Measurements from ENCODE around the gene FBXL4.

The FBXL4 gene

DNA sequence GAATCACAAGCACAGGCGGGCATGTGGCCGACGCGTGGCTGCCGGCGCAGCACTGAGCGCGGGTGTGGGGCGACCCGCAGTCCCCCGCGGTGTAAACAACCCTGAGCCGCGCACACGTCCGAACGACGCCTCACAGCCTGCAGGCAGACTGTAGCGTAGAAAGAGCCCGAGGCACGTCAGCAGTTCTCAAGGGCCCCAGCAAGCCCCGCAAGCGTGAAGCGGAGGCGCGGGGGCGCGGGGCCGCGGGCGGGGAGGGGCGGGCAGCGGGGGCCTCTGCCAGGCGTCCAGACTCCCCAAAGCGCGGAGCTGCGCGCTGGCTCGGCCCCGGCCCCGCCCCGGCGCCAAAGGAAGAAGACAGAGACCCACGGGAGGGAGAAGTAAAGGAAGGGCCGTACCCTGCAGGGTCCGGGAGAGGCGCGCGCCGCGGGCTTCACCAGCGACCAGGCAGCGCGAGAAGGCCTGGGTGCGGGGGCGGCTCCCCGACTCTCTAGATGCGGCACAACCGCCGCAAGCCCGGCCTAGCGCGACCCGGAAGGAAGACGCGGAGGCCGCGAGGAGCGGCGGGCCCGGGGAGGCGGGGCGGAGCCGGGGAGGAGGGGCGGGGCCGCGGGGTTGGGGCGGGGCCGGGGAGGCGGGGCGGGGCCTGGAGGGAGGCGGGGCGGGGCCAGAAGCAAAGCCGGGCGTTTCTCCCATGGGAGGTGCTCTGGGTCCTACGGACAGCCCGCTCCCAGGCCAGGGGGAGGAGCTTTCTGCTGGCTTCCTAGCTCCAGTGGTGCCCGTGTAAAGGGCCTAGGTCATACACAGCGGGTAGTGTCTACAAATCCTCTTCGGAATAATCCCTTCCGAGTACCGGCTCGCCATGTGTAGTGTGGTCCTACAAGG lies at the start of gene FBXL4:
TSS of gene FBXL4 (minus strand) at position 536 of the 882 bp plus-strand sequence. CDS start 20,958 bp downstream, outside the sequence.
- DNase-seq (ENCODE audit: low read depth in 1 of 2, low spot score in 1 of 2), result peak; percentile 59 to 88
- in situ Hi-C loops (cut with HindIII; ENCODE audit: low pct_unique_long_range_greater_than_20kb, low sequenced_read_pairs), result no loop called here
- no peak for TF ChIP-seq JUND (IDR thresholded peaks at IDR 0.05; ENCODE audit: low read depth)

DNA sequence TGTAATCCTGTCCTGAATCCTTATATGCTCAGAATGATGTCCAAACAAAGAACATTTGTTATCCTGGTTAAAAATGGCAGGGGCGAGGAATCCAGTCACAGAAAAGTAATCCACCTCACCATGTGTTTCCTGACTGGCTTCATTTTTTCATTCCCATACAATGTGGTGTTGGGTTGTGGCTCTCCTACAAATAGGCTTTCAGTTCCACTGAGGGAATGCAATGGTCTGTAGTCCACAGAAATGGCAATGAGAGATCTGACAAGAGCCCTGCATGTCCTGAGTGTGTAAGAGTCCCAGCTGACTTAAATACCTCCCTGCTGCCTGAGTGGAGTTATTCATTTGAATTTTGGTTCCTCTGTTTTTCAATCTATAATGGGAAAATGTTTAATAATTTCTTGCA lies 47.4 kb upstream of the FBXL4 start:
- no peak for DNase-seq (ENCODE audit: low read depth in 1 of 2, low spot score in 1 of 2)
- in situ Hi-C loops (cut with HindIII; ENCODE audit: low pct_unique_long_range_greater_than_20kb, low sequenced_read_pairs), result no loop called here
- no peak for TF ChIP-seq JUND (IDR thresholded peaks at IDR 0.05; ENCODE audit: low read depth)

DNA sequence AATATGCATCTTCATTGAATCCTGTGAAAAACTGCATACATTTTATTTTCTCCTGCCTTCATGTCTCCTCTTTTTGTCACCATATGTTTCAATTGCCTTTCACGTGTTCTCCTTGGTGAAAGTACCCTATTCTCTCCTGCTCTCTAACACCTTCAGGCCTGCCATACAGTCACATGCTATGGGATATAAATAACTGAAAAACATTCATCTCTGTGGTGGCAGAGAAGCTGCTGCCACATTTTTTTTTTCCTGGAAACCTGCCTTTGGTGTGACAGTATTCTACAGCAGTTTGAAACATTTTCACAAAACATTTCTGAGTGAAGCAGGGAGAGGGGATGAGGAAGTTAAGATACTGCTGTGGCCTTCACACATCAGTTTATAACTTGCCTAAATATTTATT lies 44.8 kb upstream of the FBXL4 start:
- TF ChIP-seq JUND (IDR thresholded peaks at IDR 0.05; ENCODE audit: low read depth), result no peak
- in situ Hi-C loops (cut with HindIII; ENCODE audit: low pct_unique_long_range_greater_than_20kb, low sequenced_read_pairs), result no loop called here
- DNase-seq (ENCODE audit: low read depth in 1 of 2, low spot score in 1 of 2), result no peak

DNA sequence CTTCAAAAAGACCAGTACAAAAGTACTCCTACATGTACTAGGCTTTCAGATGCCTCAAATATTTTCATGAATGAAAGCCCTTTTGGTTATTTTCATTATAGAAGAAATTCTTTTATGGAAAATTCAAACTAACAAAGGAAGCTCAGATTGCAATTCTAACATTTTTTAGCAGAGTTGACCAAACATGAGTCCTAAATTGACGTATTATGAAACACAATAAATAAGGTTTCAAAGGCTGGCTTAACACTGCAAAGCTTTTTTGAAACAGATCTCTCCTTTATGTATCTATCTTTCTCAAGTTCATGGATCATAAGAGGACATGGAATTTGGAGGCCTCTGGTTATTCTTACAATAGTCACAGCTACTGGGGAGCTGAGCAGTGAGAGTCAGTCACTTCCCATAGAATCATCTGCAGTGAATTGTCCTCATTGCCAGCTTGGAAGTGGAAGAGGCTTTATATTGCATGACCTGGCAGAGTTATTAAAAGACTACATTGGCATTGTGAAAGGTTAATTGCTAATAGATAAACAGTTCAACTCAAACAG lies 38.4 kb upstream of the FBXL4 start:
- TF ChIP-seq JUND (IDR thresholded peaks at IDR 0.05; ENCODE audit: low read depth), result no peak
- no peak for DNase-seq (ENCODE audit: low read depth in 1 of 2, low spot score in 1 of 2)
- in situ Hi-C loops (cut with HindIII; ENCODE audit: low pct_unique_long_range_greater_than_20kb, low sequenced_read_pairs), result no loop called here

DNA sequence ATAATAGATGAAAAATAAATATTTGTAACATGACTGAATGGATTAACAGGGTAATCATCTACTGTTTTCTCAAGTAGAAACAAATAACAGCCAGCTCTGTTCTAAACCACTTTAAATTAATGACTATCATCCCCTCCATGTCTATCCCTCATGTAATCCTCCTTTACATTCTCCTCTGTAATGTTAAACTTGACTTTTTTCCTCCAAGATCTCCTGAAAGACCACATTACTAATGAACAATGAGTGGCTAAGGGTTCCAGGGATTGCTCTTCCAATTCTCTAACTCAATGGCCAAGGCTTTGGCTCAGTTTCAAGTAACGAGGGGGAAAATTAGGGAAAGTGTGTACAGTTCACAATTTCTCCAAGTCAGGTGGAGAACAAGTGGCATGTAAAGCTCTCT lies 37.6 kb upstream of the FBXL4 start:
- in situ Hi-C loops (cut with HindIII; ENCODE audit: low pct_unique_long_range_greater_than_20kb, low sequenced_read_pairs), result no loop called here
- no peak for DNase-seq (ENCODE audit: low read depth in 1 of 2, low spot score in 1 of 2)
- TF ChIP-seq JUND (IDR thresholded peaks at IDR 0.05; ENCODE audit: low read depth), result no peak

DNA sequence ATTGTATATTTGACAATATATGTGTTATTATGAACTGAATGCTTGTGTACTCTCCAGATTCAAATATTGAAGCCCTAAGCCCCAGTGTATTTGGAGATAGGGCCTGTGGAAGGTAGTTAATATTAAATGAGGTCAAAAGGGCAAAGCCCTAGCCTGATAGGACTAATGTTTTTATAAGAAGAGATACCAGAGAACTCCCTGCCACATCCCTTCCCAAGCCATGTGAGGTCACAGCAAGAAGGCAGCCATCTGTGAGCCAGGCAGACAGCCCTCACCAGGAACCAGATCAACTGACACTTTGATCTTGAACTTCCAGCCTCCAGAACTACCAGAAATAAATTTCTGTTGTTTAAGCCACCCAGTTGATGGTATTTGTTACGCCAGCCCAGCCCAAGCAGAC lies 36.4 kb upstream of the FBXL4 start:
- no peak for TF ChIP-seq JUND (IDR thresholded peaks at IDR 0.05; ENCODE audit: low read depth)
- DNase-seq (ENCODE audit: low read depth in 1 of 2, low spot score in 1 of 2), result no peak
- in situ Hi-C loops (cut with HindIII; ENCODE audit: low pct_unique_long_range_greater_than_20kb, low sequenced_read_pairs), result no loop called here

DNA sequence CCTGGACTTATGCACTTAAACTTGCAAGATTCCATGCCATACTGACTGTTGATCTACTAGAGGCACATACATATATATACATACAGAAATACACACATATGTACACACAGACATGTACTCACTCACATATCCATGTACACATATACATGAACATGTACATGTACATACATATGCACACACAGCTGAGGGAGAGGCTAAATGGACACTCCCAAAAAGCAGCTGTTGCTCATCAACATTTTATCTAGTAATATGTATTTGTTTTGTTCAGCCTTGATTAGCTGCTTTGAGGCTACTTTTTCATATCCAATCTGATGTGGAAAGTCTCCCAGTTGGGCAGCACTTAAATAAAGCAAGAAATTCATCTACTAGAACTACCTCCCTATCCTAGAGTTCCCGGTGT lies 33.7 kb upstream of the FBXL4 start:
- in situ Hi-C loops (cut with HindIII; ENCODE audit: low pct_unique_long_range_greater_than_20kb, low sequenced_read_pairs), result no loop called here
- no peak for TF ChIP-seq JUND (IDR thresholded peaks at IDR 0.05; ENCODE audit: low read depth)
- DNase-seq (ENCODE audit: low read depth in 1 of 2, low spot score in 1 of 2), result no peak

DNA sequence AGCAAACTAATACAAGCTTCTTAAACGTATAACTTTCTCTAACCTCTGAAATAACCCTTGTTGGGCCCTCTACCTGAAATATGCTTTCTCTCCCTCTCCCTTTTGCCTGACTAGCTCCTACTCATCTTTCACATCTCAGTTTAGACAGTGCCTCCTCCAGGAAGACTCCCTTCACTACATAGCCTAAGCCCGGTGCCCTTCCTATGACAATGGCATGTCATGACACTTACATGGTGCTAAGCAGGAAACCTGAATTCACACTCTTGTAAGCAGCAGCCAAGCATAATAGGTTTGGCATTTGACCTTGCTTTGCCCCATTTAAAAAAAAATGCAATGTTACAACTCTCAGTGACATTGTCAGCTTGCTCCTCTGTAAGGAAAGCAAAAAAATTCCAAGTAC lies 33.1 kb upstream of the FBXL4 start:
- no peak for TF ChIP-seq JUND (IDR thresholded peaks at IDR 0.05; ENCODE audit: low read depth)
- no peak for DNase-seq (ENCODE audit: low read depth in 1 of 2, low spot score in 1 of 2)
- in situ Hi-C loops (cut with HindIII; ENCODE audit: low pct_unique_long_range_greater_than_20kb, low sequenced_read_pairs), result no loop called here

DNA sequence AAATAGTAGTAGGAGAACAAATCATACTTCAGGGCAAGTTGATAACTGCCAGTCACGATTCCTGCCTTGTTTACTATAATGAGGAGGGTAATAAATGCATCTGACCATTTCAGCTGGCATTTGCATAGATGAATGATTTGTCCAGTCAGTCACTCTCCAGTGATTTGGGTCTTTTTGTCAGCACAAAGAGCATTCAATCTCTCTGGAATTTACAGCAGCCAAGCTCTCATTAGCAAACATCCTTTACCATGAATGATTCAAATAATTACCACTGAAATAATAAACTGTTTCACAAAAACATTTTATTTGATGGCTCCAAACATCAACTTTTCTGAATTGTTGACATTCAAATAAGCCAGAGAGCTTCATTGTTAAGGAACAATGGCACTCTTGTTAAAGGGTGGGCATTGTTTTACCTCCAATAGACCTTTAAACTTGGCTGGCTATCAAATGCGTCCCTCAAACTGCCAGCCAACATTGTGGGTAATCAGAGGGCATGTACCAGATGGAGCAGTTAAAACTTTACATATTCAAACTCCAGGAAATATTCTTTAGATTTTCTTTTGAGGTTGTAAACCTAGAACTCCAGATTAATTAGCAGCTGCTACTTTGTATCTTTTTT lies 30.0 kb upstream of the FBXL4 start:
- TF ChIP-seq JUND (IDR thresholded peaks at IDR 0.05; ENCODE audit: low read depth), result no peak
- in situ Hi-C loops (cut with HindIII; ENCODE audit: low pct_unique_long_range_greater_than_20kb, low sequenced_read_pairs), result no loop called here
- DNase-seq (ENCODE audit: low read depth in 1 of 2, low spot score in 1 of 2), result no peak

DNA sequence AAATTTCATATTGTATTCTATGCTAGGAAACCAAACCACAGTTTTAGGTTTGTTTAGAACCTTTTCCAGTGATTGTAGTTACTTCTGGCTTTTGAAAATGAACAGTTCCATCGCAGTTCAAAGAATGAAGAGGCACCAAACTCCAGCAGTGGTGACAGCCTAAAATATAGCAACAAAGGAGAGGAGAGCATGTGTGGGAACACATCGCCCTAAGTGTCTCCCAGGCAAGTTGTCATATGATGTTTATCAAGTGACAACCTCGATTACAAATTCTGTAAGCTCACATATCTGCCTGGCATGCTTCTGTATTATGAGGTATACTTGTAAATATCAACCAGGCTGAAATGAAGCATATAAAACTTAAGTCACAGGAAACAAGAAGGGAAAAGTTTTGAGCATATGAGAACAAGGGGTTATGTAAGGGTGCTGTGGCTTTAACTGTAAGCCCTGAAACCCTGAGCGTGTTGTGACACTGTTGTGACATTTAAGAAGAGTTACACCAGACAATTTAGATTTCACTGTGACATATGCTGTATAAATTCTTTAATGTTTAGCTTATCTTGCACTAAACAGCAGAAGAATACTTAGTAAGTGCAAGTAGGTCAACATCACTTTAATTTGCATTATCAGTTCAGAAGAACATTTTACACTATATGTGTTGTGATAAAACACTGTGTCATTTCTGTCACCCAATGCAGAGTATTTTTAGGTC lies 29.1 kb upstream of the FBXL4 start:
- DNase-seq (ENCODE audit: low read depth in 1 of 2, low spot score in 1 of 2), result no peak
- no peak for TF ChIP-seq JUND (IDR thresholded peaks at IDR 0.05; ENCODE audit: low read depth)
- in situ Hi-C loops (cut with HindIII; ENCODE audit: low pct_unique_long_range_greater_than_20kb, low sequenced_read_pairs), result no loop called here

DNA sequence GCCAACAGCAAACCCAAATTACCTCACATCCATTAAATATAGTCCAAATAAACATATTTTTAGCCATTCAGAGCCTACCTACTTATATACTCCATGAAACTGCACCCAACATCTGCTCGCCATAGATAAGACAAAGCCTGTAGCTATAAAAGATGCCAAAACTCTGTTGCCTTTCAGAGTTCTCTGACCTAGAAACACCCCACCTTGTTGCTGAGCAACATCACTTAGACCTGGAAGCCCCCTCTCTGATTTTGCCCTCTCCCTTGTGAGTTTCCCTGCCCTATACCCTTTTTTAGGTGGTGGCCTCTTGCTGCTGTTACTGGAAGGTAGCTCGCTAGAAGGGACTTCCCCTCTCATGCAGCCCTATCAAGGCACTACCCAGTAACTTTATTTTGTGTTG lies 27.7 kb upstream of the FBXL4 start:
- in situ Hi-C loops (cut with HindIII; ENCODE audit: low pct_unique_long_range_greater_than_20kb, low sequenced_read_pairs), result no loop called here
- TF ChIP-seq JUND (IDR thresholded peaks at IDR 0.05; ENCODE audit: low read depth), result no peak
- no peak for DNase-seq (ENCODE audit: low read depth in 1 of 2, low spot score in 1 of 2)

DNA sequence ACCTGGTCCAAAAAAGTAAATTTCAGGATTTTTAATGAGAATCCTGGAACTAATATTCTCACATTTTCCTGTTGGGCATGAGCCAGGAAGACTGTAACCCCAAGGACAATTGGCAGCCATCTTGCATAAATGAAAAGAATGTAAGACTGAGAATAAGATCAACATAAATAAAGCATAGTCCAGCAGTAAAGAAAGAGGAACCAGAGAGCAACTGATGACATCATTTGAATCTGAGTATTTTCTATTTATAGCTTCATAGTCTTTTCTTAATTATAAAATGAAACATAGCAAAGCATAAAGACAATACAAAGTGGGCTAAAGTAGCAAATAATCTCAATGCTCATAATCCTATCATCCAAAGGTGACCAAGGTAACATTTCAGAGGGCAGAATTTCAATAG lies 26.6 kb upstream of the FBXL4 start:
- no peak for TF ChIP-seq JUND (IDR thresholded peaks at IDR 0.05; ENCODE audit: low read depth)
- no peak for DNase-seq (ENCODE audit: low read depth in 1 of 2, low spot score in 1 of 2)
- in situ Hi-C loops (cut with HindIII; ENCODE audit: low pct_unique_long_range_greater_than_20kb, low sequenced_read_pairs), result no loop called here

DNA sequence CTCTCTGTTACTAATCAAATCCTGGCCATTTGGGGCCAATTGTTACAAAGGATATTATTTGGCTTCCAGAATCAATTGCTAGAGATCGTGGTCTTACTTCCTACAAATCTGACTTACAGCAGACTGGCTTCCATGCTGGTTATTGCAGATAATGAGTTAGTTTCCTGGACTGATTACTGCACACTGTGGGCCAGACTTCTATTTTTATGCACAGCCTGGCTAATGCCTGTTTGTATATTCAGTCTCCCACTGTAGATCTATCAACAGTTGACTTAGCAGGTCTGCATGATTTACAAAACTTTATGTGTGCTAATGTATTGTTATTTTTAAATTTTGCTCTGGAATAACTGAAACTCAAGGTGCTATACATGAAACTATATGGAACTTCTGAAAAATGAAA lies 25.8 kb upstream of the FBXL4 start:
- DNase-seq (ENCODE audit: low read depth in 1 of 2, low spot score in 1 of 2), result no peak
- no peak for TF ChIP-seq JUND (IDR thresholded peaks at IDR 0.05; ENCODE audit: low read depth)
- in situ Hi-C loops (cut with HindIII; ENCODE audit: low pct_unique_long_range_greater_than_20kb, low sequenced_read_pairs), result no loop called here
